ENCODE measurements around the gene PCDHGC4. TPM values are rescaled to one million over a fixed set of nuclear protein-coding genes. Genes with fewer than 3 reads are reported as not detected.

Gene PCDHGC4
- total RNA-seq = 1 to 10 TPM in 8 of 9 donors, under 1 TPM in 1; 0.30 to 6.1 (median 1.8) TPM
- 1 to 10 TPM in 1 of 3 donors, under 1 TPM in 2; 0.03 to 1.0 (median 0.53) TPM for polyA plus RNA-seq
- long read RNA-seq, donor 1 = 0 reads
- long read RNA-seq, donor 2 = 0 reads
- long read RNA-seq, donor 3, partial matches to known transcripts = 0 of 1 reads
- long read RNA-seq, donor 3, other reads (novel, unspliced or antisense) = 0 of 1 reads
- long read RNA-seq, donor 4 = 0 reads
- long read RNA-seq, donor 5 = 0 reads
- long read RNA-seq, donor 6, full-length matches to known transcripts = 1 of 1 reads
- long read RNA-seq, donor 6, partial matches to known transcripts = 0 of 1 reads
- long read RNA-seq, donor 6, other reads (novel, unspliced or antisense) = 0 of 1 reads
- long read RNA-seq, donor 7 = 0 reads
- long read RNA-seq, donor 8, partial matches to known transcripts = 0 of 1 reads
- long read RNA-seq, donor 8, other reads (novel, unspliced or antisense) = 0 of 1 reads
- long read RNA-seq, donor 9 = 0 reads
- long read RNA-seq, donor 10, full-length matches to known transcripts = 1 of 1 reads
- long read RNA-seq, donor 10, partial matches to known transcripts = 0 of 1 reads
- long read RNA-seq, donor 10, other reads (novel, unspliced or antisense) = 0 of 1 reads

DNA sequence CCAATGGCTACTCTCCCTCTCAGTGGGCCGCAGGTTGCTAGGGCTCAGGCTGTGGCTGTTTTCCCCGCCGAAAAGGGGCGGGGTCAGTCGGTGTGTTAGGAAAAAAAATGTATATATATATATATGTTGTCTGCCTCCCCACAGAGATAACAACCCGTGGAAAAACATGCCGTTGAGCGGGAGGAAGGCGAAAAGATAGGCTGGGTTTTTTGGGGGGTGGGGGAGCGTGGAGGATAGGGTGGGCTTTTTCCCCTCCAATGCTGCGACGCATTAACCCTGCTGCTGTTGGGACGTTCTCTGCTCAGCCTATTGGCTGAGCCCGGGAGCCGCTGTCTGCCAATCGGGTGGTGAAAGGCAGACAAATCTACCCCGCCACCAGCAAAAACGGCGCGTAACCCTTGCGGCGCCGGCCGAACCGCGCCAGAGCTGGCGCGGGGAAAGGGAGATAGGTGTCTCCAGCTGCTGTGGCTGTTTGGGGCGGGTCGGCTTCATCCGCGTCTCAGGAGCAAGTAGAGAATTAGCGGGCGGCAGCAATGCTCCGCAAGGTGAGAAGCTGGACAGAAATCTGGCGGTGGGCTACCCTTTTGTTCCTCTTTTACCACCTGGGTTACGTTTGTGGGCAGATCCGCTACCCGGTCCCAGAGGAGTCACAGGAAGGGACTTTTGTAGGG, at the start of gene PCDHGC4:
Gene PCDHGC4 (plus strand): TSS at position 390 of the 671 bp plus-strand sequence. CDS start 144 bp downstream, at position 534.
- Histone ChIP-seq H3K27me3 (no peaks in the 10 kb centered on the region), H3K4me3 (peak within 1 kb of the TSS in 2 of 4 donors; percentile 13 to 51), H3K9me3 (replicated peaks in 1 of 3) (no peaks in the 10 kb centered on the region), H3K36me3 (replicated peaks in 1 of 2) (no peaks in the 10 kb centered on the region), H3K4me1 (replicated peaks in 1 of 2) (peaks cover 4 to 36% of the 10 kb centered on the region in 2 donors), H3K27ac (peak within 1 kb of the TSS in 1 of 5 donors; percentile 9)
- 5 to 8% (median 6%) methylated on average over 25 to 39 of the region's 39 CpGs for WGBS, 4 donors
- DNase-seq = peak in 1 of 7 donors; percentile 26
- TF ChIP-seq, protein P1, sequence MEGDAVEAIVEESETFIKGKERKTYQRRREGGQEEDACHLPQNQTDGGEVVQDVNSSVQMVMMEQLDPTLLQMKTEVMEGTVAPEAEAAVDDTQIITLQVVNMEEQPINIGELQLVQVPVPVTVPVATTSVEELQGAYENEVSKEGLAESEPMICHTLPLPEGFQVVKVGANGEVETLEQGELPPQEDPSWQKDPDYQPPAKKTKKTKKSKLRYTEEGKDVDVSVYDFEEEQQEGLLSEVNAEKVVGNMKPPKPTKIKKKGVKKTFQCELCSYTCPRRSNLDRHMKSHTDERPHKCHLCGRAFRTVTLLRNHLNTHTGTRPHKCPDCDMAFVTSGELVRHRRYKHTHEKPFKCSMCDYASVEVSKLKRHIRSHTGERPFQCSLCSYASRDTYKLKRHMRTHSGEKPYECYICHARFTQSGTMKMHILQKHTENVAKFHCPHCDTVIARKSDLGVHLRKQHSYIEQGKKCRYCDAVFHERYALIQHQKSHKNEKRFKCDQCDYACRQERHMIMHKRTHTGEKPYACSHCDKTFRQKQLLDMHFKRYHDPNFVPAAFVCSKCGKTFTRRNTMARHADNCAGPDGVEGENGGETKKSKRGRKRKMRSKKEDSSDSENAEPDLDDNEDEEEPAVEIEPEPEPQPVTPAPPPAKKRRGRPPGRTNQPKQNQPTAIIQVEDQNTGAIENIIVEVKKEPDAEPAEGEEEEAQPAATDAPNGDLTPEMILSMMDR (IDR thresholded peaks at IDR 0.05) = no peak
- no peak for TF ChIP-seq POLR2A (IDR thresholded peaks at IDR 0.05)
- intact Hi-C loops (cut with DNase I) = no loop called here

GRCh38 chr5:141437221-141437620, 47.6 kb upstream of the PCDHGC4 start:
- Histone ChIP-seq H3K4me1 (replicated peaks in 1 of 2) (no peaks in the 10 kb centered on the region), H3K4me3 (no peak overlapping the region), H3K9me3 (replicated peaks in 1 of 3) (peaks cover 0 to 4% (median 0%) of the 10 kb centered on the region in 3 donors), H3K27me3 (no peaks in the 10 kb centered on the region), H3K36me3 (replicated peaks in 1 of 2) (no peaks in the 10 kb centered on the region), H3K27ac (no peak overlapping the region)
- TF ChIP-seq POLR2A (IDR thresholded peaks at IDR 0.05) = no peak
- TF ChIP-seq, protein P1 (IDR thresholded peaks at IDR 0.05) = no peak
- intact Hi-C loops (cut with DNase I) = no loop called here
- 88 to 94% (median 92%) methylated on average over 2 of the region's 2 CpGs for WGBS, 4 donors
- no peak for DNase-seq

DNA sequence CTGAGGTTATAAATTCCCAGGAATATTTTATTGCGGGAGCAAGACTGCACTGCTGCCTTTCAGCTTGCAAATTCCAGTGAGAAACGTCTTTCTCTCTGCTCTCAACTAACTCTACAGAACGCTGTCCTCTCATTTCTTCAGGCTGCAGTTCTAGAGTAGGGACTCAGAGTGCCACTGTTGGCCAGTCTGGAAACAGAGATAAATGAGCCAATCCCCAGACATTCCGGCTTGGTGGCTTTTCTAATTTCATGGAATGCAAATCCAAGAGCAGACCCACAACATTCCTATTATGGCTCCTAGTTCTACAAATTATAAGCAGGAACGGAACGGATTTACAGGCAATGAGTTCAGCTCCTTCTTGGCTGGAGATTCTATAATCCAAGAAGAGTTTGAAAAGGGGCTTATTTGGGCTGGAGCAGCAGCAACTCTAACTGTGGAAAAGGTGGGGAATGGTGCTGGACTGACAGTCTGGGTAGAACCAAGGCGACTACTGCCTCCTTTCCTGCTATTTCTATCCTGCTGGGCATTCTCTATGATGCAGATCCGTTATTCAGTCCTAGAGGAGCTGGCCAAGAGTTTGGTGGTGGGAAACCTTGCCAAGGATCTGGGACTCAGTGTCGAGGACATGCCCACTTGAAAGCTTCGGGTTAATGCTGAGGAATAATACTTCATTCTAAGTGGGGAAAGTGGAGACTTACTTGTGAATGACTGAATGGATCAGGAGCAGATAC, 45.3 kb upstream of the PCDHGC4 start:
- Histone ChIP-seq H3K4me1 (replicated peaks in 1 of 2) (no peaks in the 10 kb centered on the region), H3K36me3 (replicated peaks in 1 of 2) (no peaks in the 10 kb centered on the region), H3K27ac (no peak overlapping the region), H3K4me3 (no peak overlapping the region), H3K27me3 (no peaks in the 10 kb centered on the region), H3K9me3 (replicated peaks in 1 of 3) (peaks cover 0 to 4% (median 0%) of the 10 kb centered on the region in 3 donors)
- TF ChIP-seq POLR2A (IDR thresholded peaks at IDR 0.05) = no peak
- TF ChIP-seq, protein P1 (IDR thresholded peaks at IDR 0.05) = no peak
- 67 to 73% (median 69%) methylated on average over 10 of the region's 10 CpGs for WGBS, 4 donors
- no peak for DNase-seq
- intact Hi-C loops (cut with DNase I) = no loop called here

All from adrenal gland (tissue), 19 donors.